DND-41 (cell line): ENCODE data around the gene DUSP28.

Source experiments
- EZH2 ChIP-seq: IDR thresholded peaks from 3 replicates; pipeline ENCODE4 v1.6.1; 2012; ENCODE audit warnings: borderline replicate concordance, low read depth, mild to moderate bottlenecking, moderate library complexity, low read length, inconsistent platforms; ENCODE audit not compliant: severe bottlenecking
- TF ChIP-seq, protein P1 (sequence below): IDR thresholded peaks from 2 replicates; pipeline ENCODE4 v1.5.1; 2012; ENCODE audit warnings: borderline replicate concordance, low read length, moderate library complexity, mild to moderate bottlenecking; ENCODE audit not compliant: poor library complexity, severe bottlenecking; ENCODE audit errors: extremely low read depth

DNA sequence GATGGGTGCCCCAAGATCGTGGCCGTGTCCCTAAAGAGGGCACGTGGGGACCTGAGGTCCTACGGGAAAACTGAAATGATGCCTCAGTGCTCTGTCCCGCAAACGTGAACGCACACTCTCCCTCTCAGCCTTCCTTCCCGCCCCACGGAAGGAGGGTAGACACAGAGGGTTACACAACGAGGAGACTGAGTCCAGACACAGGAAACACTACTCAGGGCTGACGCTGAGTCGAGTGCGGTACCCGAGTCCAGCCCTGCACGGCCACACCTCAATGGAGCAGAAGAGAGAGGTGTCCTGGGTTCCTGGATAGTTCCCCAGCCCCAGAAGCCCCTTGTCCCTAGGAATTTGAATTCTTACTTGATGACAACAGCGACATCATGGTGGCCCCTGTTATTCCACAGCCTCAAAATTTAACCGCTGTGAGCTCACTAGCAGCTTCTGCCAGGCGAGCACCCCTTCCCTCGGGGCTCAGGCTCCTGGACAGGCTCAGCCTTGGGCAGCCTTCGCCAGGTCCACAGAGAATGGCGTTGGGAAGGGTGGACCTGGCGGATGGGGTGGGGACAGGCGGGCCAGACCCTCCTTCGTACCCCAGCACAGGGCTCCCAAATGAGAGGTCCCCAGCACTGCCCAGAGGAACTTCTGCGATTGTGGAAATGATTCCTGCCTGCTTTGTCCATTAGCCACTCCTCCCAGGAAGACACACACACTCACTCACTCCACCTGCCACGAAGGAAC lies 7.1 kb downstream of the DUSP28 start:
- TF ChIP-seq EZH2, result no peak
- TF ChIP-seq, protein P1, sequence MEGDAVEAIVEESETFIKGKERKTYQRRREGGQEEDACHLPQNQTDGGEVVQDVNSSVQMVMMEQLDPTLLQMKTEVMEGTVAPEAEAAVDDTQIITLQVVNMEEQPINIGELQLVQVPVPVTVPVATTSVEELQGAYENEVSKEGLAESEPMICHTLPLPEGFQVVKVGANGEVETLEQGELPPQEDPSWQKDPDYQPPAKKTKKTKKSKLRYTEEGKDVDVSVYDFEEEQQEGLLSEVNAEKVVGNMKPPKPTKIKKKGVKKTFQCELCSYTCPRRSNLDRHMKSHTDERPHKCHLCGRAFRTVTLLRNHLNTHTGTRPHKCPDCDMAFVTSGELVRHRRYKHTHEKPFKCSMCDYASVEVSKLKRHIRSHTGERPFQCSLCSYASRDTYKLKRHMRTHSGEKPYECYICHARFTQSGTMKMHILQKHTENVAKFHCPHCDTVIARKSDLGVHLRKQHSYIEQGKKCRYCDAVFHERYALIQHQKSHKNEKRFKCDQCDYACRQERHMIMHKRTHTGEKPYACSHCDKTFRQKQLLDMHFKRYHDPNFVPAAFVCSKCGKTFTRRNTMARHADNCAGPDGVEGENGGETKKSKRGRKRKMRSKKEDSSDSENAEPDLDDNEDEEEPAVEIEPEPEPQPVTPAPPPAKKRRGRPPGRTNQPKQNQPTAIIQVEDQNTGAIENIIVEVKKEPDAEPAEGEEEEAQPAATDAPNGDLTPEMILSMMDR, result no peak
